Cardiac septum (tissue), 1 donor: ENCODE data around the gene CRYM. TPM values are rescaled to one million over a fixed set of nuclear protein-coding genes. Genes with fewer than 3 reads are reported as not detected.
"Not testable (repeated sequence)": the region's sequence is repeated elsewhere in the genome, so short reads cannot be mapped to it uniquely, and the experiment has no call there.

ENCODE experiments used
- DNase-seq: peaks from one replicate; pipeline ENCODE4 v3.0.0-alpha.2; 2020; ENCODE audit warnings: low spot score
- intact Hi-C: fragments of 100-400 bp; cut with DNase I; formaldehyde crosslinking; loops from one replicate; pipeline ENCODE4 v1.14.0; 2022
- long read RNA-seq: library from polyadenylated mRNA; unstranded; transcript quantifications from one replicate; pipeline ENCODE4 v2.0.0, GENCODE V29; 2021
- total RNA-seq: library from RNA; stranded (reverse); fragmentation: NEBNext Ultra II Directional; extraction: Animal tissue kit (Norgen Biotek cat#: 25700); gene quantifications from one replicate; pipeline ENCODE4 v1.2.1, GENCODE V29; 2021
- donor health status: DM: no; HTN: no; CAD: no.

The CRYM gene
- 105 TPM for total RNA-seq
- long read RNA-seq, partial matches to known transcripts = 150 of 164 reads
- long read RNA-seq, other reads (novel, unspliced or antisense) = 14 of 164 reads

DNA sequence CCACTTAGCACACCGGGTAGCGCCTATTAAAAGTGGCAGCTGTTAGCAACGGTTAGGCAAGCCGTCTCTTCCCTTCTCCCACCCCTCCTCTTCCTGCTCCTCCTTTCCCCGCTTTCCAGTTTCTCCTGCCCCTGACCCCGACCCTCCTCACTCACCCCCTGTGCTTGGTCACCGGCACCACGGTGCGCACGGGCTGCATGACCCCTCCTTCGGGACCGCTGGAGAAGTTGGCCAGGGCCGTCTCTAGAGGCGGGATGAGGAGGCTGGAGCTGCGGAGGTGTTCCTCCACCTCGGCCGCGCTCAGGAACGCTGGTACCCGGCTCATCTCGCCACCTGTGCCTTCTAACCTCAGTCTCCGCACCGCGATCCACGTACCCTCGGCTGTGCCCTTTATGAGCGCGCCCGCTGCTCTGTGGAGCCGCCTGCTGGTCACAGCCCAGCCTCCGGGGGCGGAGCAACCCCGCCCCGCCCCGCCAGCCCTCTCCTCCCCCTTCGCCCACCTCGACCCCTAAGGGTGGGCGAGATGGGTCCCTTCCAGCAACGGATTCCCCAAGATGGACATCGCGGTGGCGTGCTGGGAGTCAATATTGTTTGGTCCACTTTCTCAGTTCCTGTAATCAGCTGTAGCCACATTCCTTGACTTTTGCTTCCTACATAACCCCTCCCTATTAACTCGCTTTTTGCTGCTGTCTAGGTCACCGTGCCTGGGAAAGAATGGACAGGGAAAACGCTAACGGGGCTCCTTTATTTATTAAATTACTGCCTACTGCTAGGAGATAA, at the start of gene CRYM:
TSS of gene CRYM (minus strand) at position 364 of the 780 bp plus-strand sequence. CDS start at position 325, 39 bp downstream.
- intact Hi-C loops = loop anchor here (2.0 to 5.0 kb wide), 2 partner anchors 13 to 116 kb away; no protein-coding TSS in a partner anchor
- DNase-seq = peak; percentile 84

DNA sequence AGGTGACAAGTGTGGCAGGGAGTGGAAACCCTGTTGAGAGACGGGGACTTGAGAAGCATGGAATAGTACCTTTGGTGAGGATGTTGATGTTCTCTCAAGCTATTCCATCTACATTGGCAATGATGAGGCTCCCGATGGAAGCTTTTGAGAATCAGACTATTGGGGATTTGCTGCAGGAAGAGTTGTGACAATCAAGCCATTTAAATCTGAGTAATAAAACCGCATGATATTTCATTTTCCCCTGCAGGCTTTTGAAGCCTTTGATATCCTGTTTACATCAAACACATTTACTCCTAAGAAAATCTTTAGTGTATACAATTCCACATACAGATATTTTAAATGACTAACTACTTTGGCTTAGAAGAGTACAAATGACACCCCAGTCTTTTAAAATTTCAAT, 49.0 kb upstream of the CRYM start:
- intact Hi-C loops = no loop called here
- DNase-seq = no peak

DNA sequence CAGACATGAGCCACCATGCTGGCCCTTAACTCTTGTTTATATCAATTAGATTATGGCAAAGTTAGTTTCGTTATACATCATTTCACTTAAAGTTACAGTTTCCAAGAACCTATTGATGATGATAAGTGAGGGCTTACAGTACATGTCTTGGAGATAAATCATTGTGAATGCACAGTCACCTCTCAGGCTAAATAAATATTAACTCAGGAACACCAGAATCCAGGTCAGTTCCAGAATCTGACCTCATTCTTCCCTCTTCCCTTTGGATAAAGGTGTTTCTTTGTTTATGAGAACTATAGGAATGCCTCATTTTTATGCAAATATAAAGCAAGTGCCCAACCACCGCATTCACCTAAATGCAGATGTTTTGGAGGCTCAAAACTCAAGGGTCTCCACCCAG, 48.4 kb upstream of the CRYM start:
- DNase-seq = no peak
- intact Hi-C loops = no loop called here

DNA sequence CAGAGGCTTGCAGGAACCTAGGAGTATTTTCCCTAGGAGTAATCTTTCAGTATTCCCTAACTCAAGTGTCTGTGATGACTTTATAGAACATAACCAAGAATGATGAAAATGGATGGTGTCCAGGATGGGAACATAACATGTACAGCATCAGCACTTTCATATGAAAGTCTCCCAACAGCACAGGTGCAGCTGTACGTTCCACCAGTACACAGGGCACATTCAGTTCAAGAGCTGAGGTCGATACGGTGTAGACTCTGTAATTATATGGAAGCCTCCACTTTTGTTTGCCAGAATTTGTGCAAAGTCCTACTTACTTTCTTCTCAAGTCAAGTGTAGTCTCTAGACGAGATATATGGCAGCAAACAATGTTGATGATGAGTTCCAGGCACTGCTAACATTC, 46.2 kb upstream of the CRYM start:
- DNase-seq = no peak
- intact Hi-C loops = no loop called here

DNA sequence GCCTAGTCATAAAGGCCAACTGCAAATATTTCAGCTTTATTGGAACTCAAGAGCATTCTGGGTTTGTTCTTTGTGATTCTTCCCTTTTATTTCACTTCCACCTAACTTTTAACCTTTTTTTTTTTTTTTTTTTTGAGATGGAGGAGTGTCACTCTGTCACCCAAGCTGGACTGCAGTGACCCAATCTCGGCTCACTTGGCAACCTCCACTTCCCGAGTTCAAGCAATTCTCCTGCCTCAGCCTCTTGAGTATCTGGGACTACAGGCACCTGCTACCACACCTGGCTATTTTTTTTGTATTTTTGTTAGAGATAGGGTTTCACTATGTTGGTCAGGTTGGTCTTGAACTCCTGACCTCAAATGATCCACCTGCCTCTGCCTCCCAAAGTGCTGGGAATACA, 44.2 kb upstream of the CRYM start:
- intact Hi-C loops, DNase-seq: not testable (repeated sequence)

DNA sequence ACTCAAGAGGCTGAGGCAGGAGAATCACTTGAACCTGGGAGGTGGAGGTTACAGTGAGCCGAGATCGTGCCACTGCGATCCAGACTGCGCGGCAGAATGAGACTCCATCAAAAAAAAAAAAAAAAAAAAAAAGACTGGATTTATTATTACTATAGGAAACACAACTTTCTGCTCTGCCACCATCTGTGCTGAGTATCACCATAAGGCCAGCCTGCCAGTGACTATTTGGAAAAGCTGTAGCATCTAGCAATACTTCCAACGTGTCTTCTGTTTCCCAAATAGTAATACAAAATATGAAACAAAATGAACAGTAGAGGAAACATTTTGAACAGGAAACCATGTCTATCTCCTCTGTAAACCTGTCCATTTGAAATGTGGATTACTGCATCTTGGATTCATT, 43.6 kb upstream of the CRYM start:
- DNase-seq = no peak
- intact Hi-C loops = no loop called here

DNA sequence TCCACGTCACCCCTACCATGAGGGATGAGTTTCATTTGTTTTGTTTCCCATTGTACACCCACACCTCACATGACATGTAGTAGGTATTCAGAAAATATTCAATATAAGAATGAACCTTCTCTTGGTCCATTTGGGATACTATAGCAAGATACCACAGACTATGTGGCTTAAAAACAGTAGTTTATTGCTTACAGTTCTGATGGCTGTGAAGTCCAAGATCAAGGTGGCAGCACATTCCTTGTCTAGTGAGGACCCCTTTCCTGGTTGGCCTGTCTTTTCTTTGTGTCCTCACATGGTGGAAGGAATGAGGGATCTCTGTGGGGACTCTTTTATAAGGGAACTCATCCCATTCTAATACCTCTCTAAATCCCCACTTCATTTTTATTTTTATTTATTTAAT, 36.2 kb upstream of the CRYM start:
- DNase-seq = no peak
- intact Hi-C loops = no loop called here

DNA sequence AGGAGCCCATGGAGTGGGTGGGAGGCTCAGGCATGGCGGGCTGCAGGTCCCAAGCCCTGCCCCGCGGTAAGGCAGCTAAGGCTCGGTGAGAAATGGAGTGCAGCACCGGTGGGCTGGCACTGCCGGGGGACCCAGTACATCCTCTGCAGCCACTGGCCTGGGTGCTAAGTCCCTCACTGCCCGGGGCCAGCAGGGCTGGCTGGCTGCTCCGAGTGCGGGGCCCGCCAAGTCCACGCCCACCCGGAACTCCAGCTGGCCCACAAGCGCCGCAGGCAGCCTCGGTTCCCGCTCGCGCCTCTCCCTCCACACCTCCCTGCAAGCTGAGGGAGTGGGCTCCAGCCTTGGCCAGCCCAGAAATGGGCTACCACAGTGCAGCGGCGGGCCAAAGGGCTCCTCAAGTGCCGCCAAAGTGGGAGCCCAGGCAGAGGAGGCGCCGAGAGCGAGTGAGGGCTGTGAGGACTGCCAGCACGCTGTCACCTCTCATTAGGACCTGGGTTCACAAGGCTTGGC, 34.8 kb upstream of the CRYM start:
- DNase-seq, intact Hi-C loops: not testable (repeated sequence)

DNA sequence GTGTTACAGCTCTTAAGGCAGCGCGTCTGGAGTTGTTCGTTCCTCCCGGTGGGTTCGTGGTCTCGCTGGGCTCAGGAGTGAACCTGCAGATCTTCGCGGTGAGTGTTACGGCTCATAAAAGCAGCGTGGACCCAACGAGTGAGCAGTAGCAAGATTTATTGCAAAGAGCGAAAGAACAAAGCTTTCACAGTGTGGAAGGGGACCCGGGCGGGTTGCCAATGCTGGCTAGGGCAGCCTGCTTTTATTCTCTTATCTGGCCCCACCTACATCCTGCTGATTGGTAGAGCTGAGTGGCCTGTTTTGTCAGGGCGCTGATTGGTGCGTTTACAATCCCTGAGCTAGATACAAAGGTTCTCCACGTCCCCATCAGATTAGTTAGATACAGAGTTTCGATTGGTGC, 34.0 kb upstream of the CRYM start:
- intact Hi-C loops, DNase-seq: not testable (repeated sequence)

DNA sequence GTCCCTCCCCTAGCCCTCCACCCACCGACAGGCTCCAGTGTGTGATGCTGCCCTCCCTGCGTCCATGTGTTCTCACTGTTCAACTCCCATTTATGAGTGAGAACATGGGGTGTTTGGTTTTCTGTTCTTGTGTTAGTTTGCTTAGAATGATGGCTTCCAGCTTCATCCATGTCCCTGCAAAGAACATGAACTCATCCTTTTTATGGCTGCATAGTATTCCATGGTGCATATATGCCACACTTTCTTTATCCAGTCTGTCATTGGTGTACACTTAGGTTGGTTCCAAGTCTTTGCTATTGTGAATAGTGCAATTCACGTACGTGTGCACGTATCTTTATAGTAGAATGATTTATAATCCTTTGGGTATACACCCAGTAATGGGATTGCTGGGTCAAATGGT, 28.6 kb upstream of the CRYM start:
- DNase-seq, intact Hi-C loops: not testable (repeated sequence)

DNA sequence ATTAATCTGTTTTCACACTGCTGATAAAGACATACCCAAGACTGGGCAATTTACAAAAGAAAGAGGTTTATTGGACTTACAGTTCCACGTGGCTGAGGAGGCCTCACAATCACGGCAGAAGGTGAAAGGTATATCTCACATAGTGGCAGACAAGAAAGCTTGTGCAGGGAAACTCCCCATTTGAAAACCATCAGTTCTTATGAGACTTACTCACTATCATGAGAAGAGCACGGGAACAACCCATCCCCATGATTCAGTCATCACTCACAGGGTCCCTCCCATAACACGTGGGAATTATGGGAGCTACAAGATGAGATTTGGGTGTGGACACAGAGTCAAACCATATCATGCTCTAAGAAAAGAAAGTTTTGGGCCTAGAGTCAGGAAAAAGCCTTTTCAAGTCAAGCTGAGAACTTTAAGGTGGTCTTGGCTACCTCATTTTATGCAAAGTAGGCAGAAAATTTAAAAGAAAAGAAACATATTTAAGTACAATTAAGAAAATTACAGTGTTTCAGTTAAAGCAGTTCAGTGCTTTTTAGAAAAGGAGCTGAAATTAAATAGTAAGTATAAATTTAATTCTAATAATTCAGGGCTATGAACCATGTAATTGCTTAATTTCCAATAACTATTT, 24.9 kb upstream of the CRYM start:
- intact Hi-C loops = no loop called here
- no peak for DNase-seq

DNA sequence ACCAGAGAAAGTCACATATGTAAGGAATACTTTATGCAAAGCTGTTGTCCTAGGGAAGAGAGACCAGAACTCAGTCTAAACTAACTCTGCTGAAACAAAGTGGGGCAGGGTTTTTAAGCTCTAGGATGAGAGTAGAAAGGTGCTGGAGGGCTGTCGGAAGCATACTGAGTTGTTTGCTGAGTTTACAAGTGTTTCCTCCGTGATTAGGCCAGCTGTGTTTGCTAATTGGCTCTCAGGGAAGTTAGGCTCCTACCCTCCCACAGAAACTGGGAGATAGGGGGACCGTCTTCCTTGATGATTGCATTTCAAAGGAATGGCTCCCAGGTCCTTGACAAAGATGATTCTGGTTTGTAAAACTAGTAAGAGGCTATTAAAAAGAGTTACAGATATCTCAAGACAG, 24.4 kb upstream of the CRYM start:
- intact Hi-C loops = no loop called here
- DNase-seq = no peak

DNA sequence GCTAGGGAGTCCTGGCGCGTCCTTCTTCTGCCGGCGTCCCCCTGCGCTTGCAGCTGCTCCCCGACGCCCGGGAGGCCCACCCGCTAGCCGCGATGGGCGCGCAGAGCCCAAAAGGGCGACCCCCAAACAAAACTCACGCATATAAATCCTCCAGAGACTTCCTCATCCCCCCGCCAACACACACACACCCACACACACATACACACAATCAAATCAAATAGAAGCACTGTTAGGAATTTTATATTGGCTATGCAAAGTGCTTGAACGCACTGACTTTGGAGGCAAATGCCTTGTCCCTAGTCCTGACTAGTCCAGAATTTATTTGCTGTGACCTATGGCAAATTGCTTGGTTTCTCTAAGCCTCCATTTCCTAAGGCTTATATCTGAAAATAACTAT, 23.8 kb upstream of the CRYM start:
- intact Hi-C loops = loop anchor here (2.0 kb wide), 2 partner anchors 17 to 143 kb away; partner anchors contain the start of gene LDAF1
- DNase-seq = no peak

DNA sequence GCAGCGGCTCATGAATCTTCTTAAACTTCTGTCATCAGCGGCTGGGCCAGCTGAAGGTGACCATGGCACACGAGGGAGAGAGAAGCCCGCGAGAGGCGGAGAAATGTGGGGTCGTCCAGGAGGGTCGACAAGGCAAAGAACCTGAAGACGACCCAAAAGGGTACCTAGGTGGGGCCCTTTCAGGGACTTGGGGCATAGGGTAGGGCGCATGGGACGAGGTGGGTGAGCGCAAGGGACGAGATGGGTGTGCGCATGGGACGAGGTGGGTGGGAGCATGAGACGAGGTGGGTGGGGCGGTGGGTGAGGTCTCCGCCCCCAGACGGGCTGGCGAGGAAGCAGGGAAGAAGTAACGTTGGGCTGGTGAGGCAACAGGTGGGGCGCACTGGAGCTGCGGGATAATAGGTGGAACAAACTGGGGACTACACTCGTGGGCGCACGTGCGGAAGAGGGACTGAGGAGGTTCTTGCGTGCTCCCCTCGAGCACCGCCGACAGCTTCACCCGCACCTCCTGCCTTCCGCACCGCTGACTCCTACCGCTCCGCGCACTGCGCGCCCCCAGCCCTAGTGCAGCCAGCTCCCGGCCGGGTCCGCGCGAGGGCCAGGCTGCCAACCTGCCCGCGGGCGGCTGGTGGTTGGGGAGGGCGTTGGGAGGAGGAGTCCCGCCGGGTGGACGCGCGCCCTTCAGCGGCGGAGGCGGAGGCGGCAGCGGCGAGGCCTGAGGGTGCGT, 23.2 kb upstream of the CRYM start:
- DNase-seq = peak; percentile 84
- intact Hi-C loops = loop anchor here (2.0 kb wide), 2 partner anchors 17 to 143 kb away; partner anchors contain the start of gene LDAF1

DNA sequence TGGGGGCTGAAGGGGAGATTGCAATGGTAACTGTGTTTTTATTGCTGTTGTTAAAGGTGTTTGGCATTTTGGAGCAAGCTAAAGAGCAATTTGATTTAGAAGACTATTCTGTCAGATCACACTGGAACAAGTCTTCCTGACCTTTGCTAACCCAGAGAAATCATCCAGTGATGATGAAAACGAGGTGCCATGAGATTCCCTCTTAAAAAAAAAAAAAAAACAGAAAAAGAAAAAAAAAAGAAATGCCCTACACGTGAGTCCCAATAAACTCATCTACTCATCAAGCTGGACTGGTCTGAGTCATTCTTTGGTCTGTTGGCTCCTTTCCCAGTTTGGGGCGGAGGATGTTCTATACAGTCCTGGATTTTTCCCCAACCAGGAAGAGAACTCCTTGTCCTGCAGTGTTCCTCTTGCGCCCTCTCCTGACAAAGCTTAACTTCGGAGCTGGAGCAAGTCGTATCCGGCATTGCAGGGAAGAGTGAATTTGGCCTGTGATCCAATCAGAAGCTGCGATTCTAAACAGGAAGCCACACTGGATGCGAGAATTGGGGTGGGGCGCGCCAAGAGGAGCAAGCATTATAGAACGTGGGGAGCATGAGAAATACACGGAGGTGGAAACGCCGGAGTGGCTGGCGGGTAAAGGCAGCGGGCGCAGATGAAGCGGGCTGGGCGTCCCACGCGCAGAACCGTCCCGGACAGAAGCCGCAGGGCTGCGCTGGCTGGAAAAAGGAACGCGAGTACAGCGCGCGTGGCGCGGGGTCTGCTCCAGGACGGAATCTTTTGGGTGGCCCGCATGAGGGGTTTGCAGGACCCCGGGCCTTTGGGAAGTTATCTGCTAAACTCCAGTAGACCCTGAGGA, 22.4 kb upstream of the CRYM start:
- DNase-seq = peak; percentile 91
- intact Hi-C loops = loop anchor here (1.0 to 2.0 kb wide), 3 partner anchors 16 to 142 kb away; partner anchors contain the start of gene LDAF1

DNA sequence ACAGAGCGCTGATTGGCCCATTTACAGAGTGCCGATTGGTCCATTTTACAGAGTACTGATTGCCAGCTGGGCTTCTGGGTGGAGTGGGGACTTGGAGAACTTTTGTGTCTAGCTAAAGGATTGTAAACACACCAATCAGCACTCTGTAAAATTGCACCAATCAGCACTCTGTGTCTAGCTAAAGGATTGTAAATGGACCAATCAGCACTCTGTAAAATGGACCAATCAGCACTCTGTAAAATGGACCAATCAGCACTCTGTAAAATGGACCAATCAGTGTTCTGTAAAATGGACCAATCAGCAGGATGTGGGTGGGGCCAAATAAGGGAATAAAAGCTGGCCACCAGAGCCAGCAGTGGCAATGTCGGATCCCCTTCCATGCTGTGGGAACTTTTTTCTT, 11.7 kb upstream of the CRYM start:
- intact Hi-C loops = loop anchor here (5.0 kb wide), 1 partner anchor 1028 kb away; no protein-coding TSS in a partner anchor
- DNase-seq = not testable (repeated sequence)

DNA sequence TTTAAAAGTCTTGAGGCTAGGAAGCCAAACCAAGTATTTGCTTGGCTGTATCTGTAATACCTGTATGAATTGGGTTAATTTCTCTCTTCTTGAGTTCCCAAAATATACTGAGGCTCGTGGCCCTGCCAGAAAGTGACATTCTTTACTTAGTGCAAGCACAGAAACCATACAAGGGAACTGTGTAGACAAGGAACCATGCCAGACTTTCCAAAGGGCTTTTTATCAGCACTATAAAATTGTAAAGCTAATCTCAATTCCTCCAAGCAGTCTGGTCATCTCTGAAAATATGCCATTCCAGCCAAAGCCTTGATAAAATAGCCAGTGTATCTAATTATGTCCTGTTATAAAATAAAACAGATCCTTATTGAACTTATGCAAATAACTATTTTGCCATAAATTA, 7.2 kb upstream of the CRYM start:
- DNase-seq = no peak

DNA sequence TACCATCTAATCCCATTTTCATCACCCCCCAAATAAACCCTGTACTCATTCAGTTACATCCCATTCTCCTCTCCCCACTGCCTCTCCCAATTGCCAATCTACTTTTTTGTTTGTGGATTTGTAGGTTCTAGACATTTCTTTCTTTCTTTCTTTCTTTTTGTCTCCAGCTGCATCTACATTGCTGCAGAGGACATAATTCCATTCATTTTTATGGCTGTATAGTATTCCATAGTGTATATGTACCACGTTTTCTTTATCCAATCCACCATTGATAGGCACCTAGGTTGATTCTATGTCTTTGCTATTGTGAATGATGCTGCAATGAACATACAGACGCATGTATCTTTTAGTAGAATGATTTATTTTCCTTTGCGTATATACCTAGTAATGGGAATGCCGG, 6.3 kb upstream of the CRYM start:
- intact Hi-C loops = loop anchor here (2.0 kb wide), 1 partner anchor 16 kb away; no protein-coding TSS in a partner anchor
- no peak for DNase-seq

More for the DNA sequence above, 7.2 kb upstream of the CRYM start:
- intact Hi-C loops = loop anchor here (2.0 kb wide), 1 partner anchor 15 kb away; no protein-coding TSS in a partner anchor
